ENCODE data around the gene JSRP1. TPM values are rescaled to one million over a fixed set of nuclear protein-coding genes. Genes with fewer than 3 reads are reported as not detected.

JSRP1 gene
- total and polyA plus RNA-seq, 2 of the 8 experiments (the other 6 are each of a cell fraction or from before 2014, with no cell fraction given) = 0.24 to 0.56 TPM

- Histone ChIP-seq H2BK20ac (ENCODE audit: low read length) (no peak overlapping the region), H3K27me3 (replicated peaks in 1 of 4; ENCODE audit: control insufficient read depth in 3 of 4, extremely low read depth in 1 of 4, insufficient read depth in 3 of 4, low read length in 3 of 4) (no peaks in the 10 kb centered on the region), H3K23me2 (ENCODE audit: low read depth, low read length) (peaks cover 9% of the 10 kb centered on the region; the same call in 1 of the 2 replicates), H3K79me1 (ENCODE audit: low read depth, low read length) (peaks cover 10% of the 10 kb centered on the region), H3K27ac (ENCODE audit: low read depth, low read length) (no peak overlapping the region), H2BK15ac (ENCODE audit: low read length) (no peak overlapping the region), H3K9me3 (ENCODE audit: insufficient read depth in 2 of 2, low read depth in 1 of 2, low read length in 1 of 2) (no peaks in the 10 kb centered on the region), H4K8ac (ENCODE audit: extremely low read depth, insufficient read depth, low read length) (no peak overlapping the region), H2AK5ac (ENCODE audit: low read depth, low read length) (no peak overlapping the region), H3K36me3 (ENCODE audit: control insufficient read depth in 2 of 4, insufficient read depth in 4 of 4, low read length in 3 of 4) (peaks cover 0 to 23% (median 14%) of the 10 kb centered on the region in 4 experiments; a peak in 6 of 8 replicates), H3K23ac (ENCODE audit: insufficient read length) (no peak overlapping the region), H3K4ac (replicated peaks; ENCODE audit: insufficient read length, low read depth, low read length) (no peak overlapping the region), H3K18ac (ENCODE audit: extremely low read depth, low read length) (no peak overlapping the region), H3K79me2 (ENCODE audit: control insufficient read depth in 1 of 2, insufficient read depth in 2 of 2, low read length in 2 of 2) (peaks cover 16 to 33% of the 10 kb centered on the region in 2 experiments), H2AFZ (ENCODE audit: low read length) (no peak overlapping the region), H2BK12ac (ENCODE audit: low read depth, low read length) (no peak overlapping the region), H4K91ac (replicated peaks; ENCODE audit: insufficient read length, low read length) (no peak overlapping the region), H2BK120ac (replicated peaks; ENCODE audit: low read depth, low read length) (no peak overlapping the region), H4K5ac (ENCODE audit: insufficient read length, low read depth, low read length) (no peak overlapping the region), H3K9ac (replicated peaks in 1 of 4; ENCODE audit: extremely low read depth in 1 of 4, low read depth in 3 of 4, low read length in 3 of 4) (no peak overlapping the region), H3K14ac (ENCODE audit: insufficient read length) (no peak overlapping the region), H3K4me1 (replicated peaks in 1 of 4; ENCODE audit: control insufficient read depth in 3 of 4, insufficient read depth in 4 of 4, low read length in 3 of 4) (peaks cover 0 to 9% (median 6%) of the 10 kb centered on the region in 4 experiments; a peak in 5 of 7 replicates), H4K20me1 (replicated peaks in 1 of 2; ENCODE audit: control insufficient read depth in 1 of 2, insufficient read depth in 2 of 2, low read length in 2 of 2) (peaks cover 6 to 19% of the 10 kb centered on the region in 2 experiments), H3K56ac (replicated peaks; ENCODE audit: insufficient read length, low read depth, low read length) (no peak overlapping the region), H3K4me2 (ENCODE audit: insufficient read depth in 1 of 2, low read depth in 2 of 2, low read length in 2 of 2) (no peak overlapping the region), H2BK5ac (ENCODE audit: low read depth, low read length) (peak overlapping the region; percentile 24; the same call in 1 of the 2 replicates), H3K4me3 (ENCODE audit: extremely low read depth in 1 of 4, insufficient read depth in 2 of 4, low read depth in 3 of 4, low read length in 4 of 4) (no peak overlapping the region)
- 89% methylated on average over 25 of the region's 25 CpGs; no CpG with 5 or more reads in 1 of the 2 experiments for WGBS, 2 experiments (ENCODE audit: extremely low coverage in 1 of 2, insufficient coverage in 1 of 2, insufficient read length in 1 of 2, insufficient replicate concordance in 2 of 2, low coverage in 1 of 2, low lambda C conversion rate in 2 of 2, missing lambda C conversion rate in 1 of 2)
- POLR2A ChIA-PET (ENCODE audit: partially characterized antibody) = interaction anchor here (0.7 to 5.9 kb wide), 10 partner anchors 12 to 118 kb away, joined by 3 to 52 read pairs (median 3); partner anchors contain the start of gene AMH
- FAIRE-seq = no peak
- DNase-seq (ENCODE audit: low read depth in 1 of 2, low spot score in 2 of 2) = no peak
- CTCF ChIA-PET (ENCODE audit: partially characterized antibody) = interaction anchor here (0.6 to 2.4 kb wide), 12 partner anchors 10 to 1361 kb away, joined by 3 to 7 read pairs (median 3); no protein-coding TSS in a partner anchor
- TF ChIP-seq TEAD4 (IDR thresholded peaks at IDR 0.05; ENCODE audit: low read depth, low read length) (no peak), JUN (IDR thresholded peaks at IDR 0.05; ENCODE audit: low read depth, low read length) (no peak), SP4 (IDR thresholded peaks at IDR 0.05; ENCODE audit: low read length) (no peak), TAF1 (IDR thresholded peaks at IDR 0.05; ENCODE audit: low read depth, low read length) (no peak), POLR2AphosphoS5 (IDR thresholded peaks at IDR 0.05; ENCODE audit: low read depth, low read length) (no peak), CTBP2 (IDR thresholded peaks at IDR 0.05; ENCODE audit: borderline replicate concordance, insufficient read depth, insufficient read length, low read length) (no peak), SP2 (IDR thresholded peaks at IDR 0.05; ENCODE audit: low read length) (no peak), SIRT6 (IDR thresholded peaks at IDR 0.05; ENCODE audit: low read length) (no peak), NRF1 (IDR thresholded peaks at IDR 0.05; ENCODE audit: low read depth, low read length) (no peak), CBX5 (IDR thresholded peaks at IDR 0.05; ENCODE audit: low read depth, low read length) (no peak), RFX5 (IDR thresholded peaks at IDR 0.05; ENCODE audit: borderline replicate concordance, low read depth, low read length) (no peak), KDM5A (IDR thresholded peaks at IDR 0.05; ENCODE audit: low read length) (no peak)
Observed at GRCh38 chr19:2233601-2234280, 22.5 kb downstream of the JSRP1 start.
